RWPE1 (cell line): Measurements from ENCODE around the gene NCOA7.
A peak's percentile ranks its signal among the peaks of the same experiment; 100 is the strongest.

ENCODE experiments used
- CTCF ChIA-PET: fragments of 350-600 bp; sonication (Branson Sonifier 250); formaldehyde crosslinking; extraction: SDS; loops from one replicate; lab custom pipeline; 2021; lab: Yijun Ruan, JAX
- POLR2A ChIA-PET: fragments of 400-600 bp; formaldehyde crosslinking; extraction: SDS; loops from one replicate; lab custom pipeline; 2020; ENCODE audit warnings: antibody characterized with exemption; ENCODE audit not compliant: low non-redundant PET; lab: Yijun Ruan, JAX
- DNase-seq: peaks from one replicate; pipeline ENCODE4 v3.0.0; 2012; ENCODE audit warnings: low spot score
- H3K27ac ChIP-seq: fragments of 450-650 bp; 2 replicates; pipeline ENCODE4 v1.5.1; 2017
- CTCF ChIP-seq: fragments of 450-650 bp; conservative IDR thresholded peaks from 2 replicates; pipeline ENCODE4 v1.5.1; 2017; ENCODE audit warnings: low read depth, mild to moderate bottlenecking

NCOA7 gene

GRCh38 chr6:125780540-125781313, 10.0 kb upstream of the NCOA7 start:
- no peak for TF ChIP-seq CTCF
- CTCF ChIA-PET, result interaction anchor here (0.7 to 2.5 kb wide), 4 partner anchors 10 to 1665 kb away, joined by 3 to 13 read pairs (median 8); partner anchors contain the start of genes HINT3 and NCOA7
- no peak for DNase-seq
- H3K27ac ChIP-seq, result peak overlapping the region; percentile 96
- POLR2A ChIA-PET, result interaction anchor here (1.6 kb wide), 1 partner anchor 10 kb away, joined by 10 read pairs; the partner anchor contains the start of gene NCOA7

GRCh38 chr6:125781314-125781868, 9.4 kb upstream of the NCOA7 start:
- peak; percentile 30 for TF ChIP-seq CTCF
- DNase-seq, result no peak
- CTCF ChIA-PET, result interaction anchor here (0.6 to 2.5 kb wide), 5 partner anchors 9 to 222 kb away, joined by 3 to 13 read pairs (median 3); partner anchors contain the start of genes HINT3 and NCOA7
- POLR2A ChIA-PET, result interaction anchor here (1.6 kb wide), 1 partner anchor 9 kb away, joined by 10 read pairs; the partner anchor contains the start of gene NCOA7
- H3K27ac ChIP-seq, result peak overlapping the region; percentile 96

GRCh38 chr6:125784365-125784764, 6.4 kb upstream of the NCOA7 start:
- ChIA-PET CTCF (no interaction called here), POLR2A (no interaction called here)
- DNase-seq, result no peak
- TF ChIP-seq CTCF, result no peak
- peak overlapping the region; percentile 86; the same call in 1 of the 2 replicates for H3K27ac ChIP-seq

GRCh38 chr6:125787791-125788190, 3.0 kb upstream of the NCOA7 start:
- POLR2A ChIA-PET, result no interaction called here
- CTCF ChIA-PET, result interaction anchor here (0.6 kb wide), 1 partner anchor 566 kb away, joined by 3 read pairs; no protein-coding TSS in a partner anchor
- H3K27ac ChIP-seq, result no peak overlapping the region
- no peak for DNase-seq
- TF ChIP-seq CTCF, result no peak; the same call in 1 of the 2 replicates

- no peak for TF ChIP-seq CTCF
- ChIA-PET CTCF (interaction anchor here (0.9 to 3.0 kb wide), 3 partner anchors 8 to 186 kb away, joined by 3 to 13 read pairs (median 3); no protein-coding TSS in a partner anchor), POLR2A (interaction anchor here (0.6 kb wide), 1 partner anchor 1478 kb away, joined by 3 read pairs; the partner anchor contains the start of gene RNF146)
- peak overlapping the region; percentile 54 for H3K27ac ChIP-seq
- no peak for DNase-seq
Observed at GRCh38 chr6:125789167-125789566, 1.6 kb upstream of the NCOA7 start.

- ChIA-PET CTCF (interaction anchor here (0.5 to 3.0 kb wide), 7 partner anchors 9 to 1355 kb away, joined by 3 to 13 read pairs (median 3); no protein-coding TSS in a partner anchor), POLR2A (interaction anchor here (0.6 to 1.6 kb wide), 3 partner anchors 8 to 1477 kb away, joined by 3 to 10 read pairs (median 6); partner anchors contain the start of gene RNF146)
- TF ChIP-seq CTCF, result no peak
- H3K27ac ChIP-seq, result peak overlapping the region; percentile 90
- no peak for DNase-seq
Observed at GRCh38 chr6:125789576-125790357, 993 bp upstream of the NCOA7 start.
